ENCODE data around the gene ALKBH4.
"Not testable (repeated sequence)": the region's sequence is repeated elsewhere in the genome, so short reads cannot be mapped to it uniquely, and the experiment has no call there.

ALKBH4 gene

GRCh38 chr7:102464577-102465280, at the start of gene ALKBH4, which contains the start of gene LRWD1:
ALKBH4 (minus strand) TSS chr7:102464863; CDS start chr7:102464836, 27 bp downstream.
LRWD1 (plus strand) TSS chr7:102464984; CDS start chr7:102465081, 97 bp downstream.
- DNase-seq (ENCODE audit: insufficient read length, low spot score) (peak; percentile 99), FAIRE-seq (no peak)
- TF ChIP-seq CTCF (IDR thresholded peaks at IDR 0.05; ENCODE audit: insufficient read depth, missing control alignments), result peak; percentile 5

- not testable (repeated sequence) for FAIRE-seq; DNase-seq (ENCODE audit: insufficient read length, low spot score)
Measured at GRCh38 chr7:102512642-102513221, 48.1 kb upstream of the ALKBH4 start.

GRCh38 chr7:102511860-102512522, 47.3 kb upstream of the ALKBH4 start:
- FAIRE-seq; DNase-seq (ENCODE audit: insufficient read length, low spot score): not testable (repeated sequence)

- not testable (repeated sequence) for FAIRE-seq; DNase-seq (ENCODE audit: insufficient read length, low spot score)
Measured at GRCh38 chr7:102510575-102510974, 45.9 kb upstream of the ALKBH4 start.

- DNase-seq (ENCODE audit: insufficient read length, low spot score); FAIRE-seq: not testable (repeated sequence)
Measured at GRCh38 chr7:102507410-102508088, 42.9 kb upstream of the ALKBH4 start.

- FAIRE-seq; DNase-seq (ENCODE audit: insufficient read length, low spot score): not testable (repeated sequence)
Measured at GRCh38 chr7:102505298-102506185, 40.9 kb upstream of the ALKBH4 start.

- not testable (repeated sequence) for DNase-seq (ENCODE audit: insufficient read length, low spot score); FAIRE-seq
Measured at GRCh38 chr7:102503141-102503540, 38.5 kb upstream of the ALKBH4 start.

- DNase-seq (ENCODE audit: insufficient read length, low spot score); FAIRE-seq: not testable (repeated sequence)
Measured at GRCh38 chr7:102498321-102498720, 33.7 kb upstream of the ALKBH4 start.

GRCh38 chr7:102497308-102497707, 32.6 kb upstream of the ALKBH4 start:
- FAIRE-seq, result not testable (repeated sequence)

GRCh38 chr7:102496861-102497260, 32.2 kb upstream of the ALKBH4 start:
- not testable (repeated sequence) for FAIRE-seq; DNase-seq (ENCODE audit: insufficient read length, low spot score)

More at GRCh38 chr7:102497308-102497707, 32.6 kb upstream of the ALKBH4 start:
- not testable (repeated sequence) for DNase-seq (ENCODE audit: insufficient read length, low spot score)

GRCh38 chr7:102494473-102495149, 29.9 kb upstream of the ALKBH4 start:
- not testable (repeated sequence) for FAIRE-seq; DNase-seq (ENCODE audit: insufficient read length, low spot score)

GRCh38 chr7:102494026-102494425, 29.4 kb upstream of the ALKBH4 start:
- not testable (repeated sequence) for DNase-seq (ENCODE audit: insufficient read length, low spot score); FAIRE-seq

- FAIRE-seq, result not testable (repeated sequence)
Measured at GRCh38 chr7:102493220-102493935, 28.7 kb upstream of the ALKBH4 start.

GRCh38 chr7:102490529-102491075, 25.9 kb upstream of the ALKBH4 start:
- DNase-seq (ENCODE audit: insufficient read length, low spot score); FAIRE-seq: not testable (repeated sequence)

More at GRCh38 chr7:102493220-102493935, 28.7 kb upstream of the ALKBH4 start:
- not testable (repeated sequence) for DNase-seq (ENCODE audit: insufficient read length, low spot score)

- not testable (repeated sequence) for DNase-seq (ENCODE audit: insufficient read length, low spot score); FAIRE-seq
Measured at GRCh38 chr7:102484317-102484716, 19.7 kb upstream of the ALKBH4 start.

GRCh38 chr7:102481962-102482361, 17.3 kb upstream of the ALKBH4 start:
- FAIRE-seq; DNase-seq (ENCODE audit: insufficient read length, low spot score): not testable (repeated sequence)
